Esophagus mucosa (tissue), 1 donor: ENCODE results near the gene TBC1D5. TPM values are rescaled to one million over a fixed set of nuclear protein-coding genes. Genes with fewer than 3 reads are reported as not detected.
"Not testable (repeated sequence)": the region's sequence is repeated elsewhere in the genome, so short reads cannot be mapped to it uniquely, and the experiment has no call there.

Experiments
- ATAC-seq: fragments of 200-7000 bp; cut with Tn5 transposase; one replicate; pipeline ENCODE4 v1.9.1; 2020
- total RNA-seq: library from RNA; stranded (reverse); gene quantifications from one replicate; pipeline ENCODE4 v1.2.4, GENCODE V29; 2023
- donor health status: DM: yes; HTN: yes; CAD: no.

The TBC1D5 gene
- total RNA-seq, 1 donor from 2014 or later = 27.6 TPM

GRCh38 chr3:17640466-17640865 is 102.0 kb downstream of the TBC1D5 start:
- no peak for ATAC-seq

- ATAC-seq = no peak
These were observed 102.7 kb downstream of the TBC1D5 start for GRCh38 chr3:17639765-17640164.

GRCh38 chr3:17639257-17639656 is 103.2 kb downstream of the TBC1D5 start:
- no peak for ATAC-seq

GRCh38 chr3:17638356-17638755 is 104.1 kb downstream of the TBC1D5 start:
- no peak for ATAC-seq

GRCh38 chr3:17635675-17636074 is 106.8 kb downstream of the TBC1D5 start:
- not testable (repeated sequence) for ATAC-seq

- ATAC-seq = no peak
These were observed 107.5 kb downstream of the TBC1D5 start for GRCh38 chr3:17634964-17635363.

- no peak for ATAC-seq
These were observed 108.2 kb downstream of the TBC1D5 start for GRCh38 chr3:17634201-17634600.

- no peak for ATAC-seq
These were observed 109.9 kb downstream of the TBC1D5 start for GRCh38 chr3:17632401-17633100.

GRCh38 chr3:17631609-17632008 is 110.8 kb downstream of the TBC1D5 start:
- ATAC-seq = no peak

GRCh38 chr3:17629400-17629799 is 113.0 kb downstream of the TBC1D5 start:
- ATAC-seq = no peak

GRCh38 chr3:17626395-17626794 is 116.0 kb downstream of the TBC1D5 start:
- ATAC-seq = no peak

GRCh38 chr3:17625133-17625532 is 117.3 kb downstream of the TBC1D5 start:
- ATAC-seq = no peak

GRCh38 chr3:17623464-17623863 is 119.0 kb downstream of the TBC1D5 start:
- ATAC-seq = no peak

- ATAC-seq = no peak
These were observed 122.5 kb downstream of the TBC1D5 start for GRCh38 chr3:17619968-17620367.

GRCh38 chr3:17613017-17613416 is 129.4 kb downstream of the TBC1D5 start:
- not testable (repeated sequence) for ATAC-seq

- no peak for ATAC-seq
These were observed 134.5 kb downstream of the TBC1D5 start for GRCh38 chr3:17607905-17608304.

- ATAC-seq = no peak
These were observed 136.5 kb downstream of the TBC1D5 start for GRCh38 chr3:17605934-17606333.

- peak; percentile 96 for ATAC-seq
These were observed 137.4 kb downstream of the TBC1D5 start for GRCh38 chr3:17605032-17605431.

GRCh38 chr3:17602126-17602525 is 140.3 kb downstream of the TBC1D5 start:
- no peak for ATAC-seq

- ATAC-seq = no peak
These were observed 149.5 kb downstream of the TBC1D5 start for GRCh38 chr3:17592956-17593355.

GRCh38 chr3:17590465-17590864 is 152.0 kb downstream of the TBC1D5 start:
- no peak for ATAC-seq

- no peak for ATAC-seq
These were observed 152.5 kb downstream of the TBC1D5 start for GRCh38 chr3:17589888-17590287.

GRCh38 chr3:17588422-17588821 is 154.0 kb downstream of the TBC1D5 start:
- ATAC-seq = no peak

GRCh38 chr3:17585394-17586325 is 156.8 kb downstream of the TBC1D5 start:
- ATAC-seq = no peak
